Kidney epithelial cell (primary cell): ENCODE results near the gene EPG5. TPM values are rescaled to one million over a fixed set of nuclear protein-coding genes. Genes with fewer than 3 reads are reported as not detected.

Experiments used
- DNase-seq: peaks from one replicate; pipeline ENCODE4 v3.0.0-alpha.2; 2010; ENCODE audit warnings: low read depth
- H3K27me3 ChIP-seq: 2 replicates; pipeline ENCODE4 v1.6.0; 2011; ENCODE audit warnings: low read length; ENCODE audit not compliant: control insufficient read depth, insufficient read depth
- H3K36me3 ChIP-seq: 2 replicates; pipeline ENCODE4 v1.5.1; 2011; ENCODE audit warnings: low read length; ENCODE audit not compliant: control insufficient read depth, insufficient read depth
- H3K4me3 ChIP-seq: 2 replicates; pipeline ENCODE4 v1.5.1; 2011; ENCODE audit warnings: low read depth, mild to moderate bottlenecking, control low read depth, low read length
- CTCF ChIP-seq: IDR thresholded peaks from 2 replicates; pipeline ENCODE4 v1.5.1; 2011; ENCODE audit warnings: mild to moderate bottlenecking, moderate library complexity, low read length, control low read depth, inconsistent platforms; ENCODE audit not compliant: insufficient read depth, poor library complexity, severe bottlenecking
- total RNA-seq: library from RNA; depleted of rRNA; stranded (reverse); fragments of >200 nt; gene quantifications from 2 replicates; pipeline ENCODE4 v1.2.3, GENCODE V29; 2015

EPG5 gene
- total RNA-seq, 1 donor from 2014 or later, result 38.2 TPM

GRCh38 chr18:45895339-45895738 lies 71.8 kb downstream of the EPG5 start:
- DNase-seq, result no peak
- TF ChIP-seq CTCF, result no peak
- Histone ChIP-seq H3K27me3 (no peaks in the 10 kb centered on the region), H3K36me3 (no peaks in the 10 kb centered on the region), H3K4me3 (no peak overlapping the region)

GRCh38 chr18:45894818-45895217 lies 72.3 kb downstream of the EPG5 start:
- H3K36me3 ChIP-seq, result no peaks in the 10 kb centered on the region
- H3K27me3 ChIP-seq, result no peaks in the 10 kb centered on the region
- no peak overlapping the region for H3K4me3 ChIP-seq
- no peak for DNase-seq
- no peak for TF ChIP-seq CTCF

GRCh38 chr18:45891806-45892205 lies 75.3 kb downstream of the EPG5 start:
- no peak overlapping the region for H3K4me3 ChIP-seq
- H3K36me3 ChIP-seq, result no peaks in the 10 kb centered on the region
- no peak for DNase-seq
- no peak for TF ChIP-seq CTCF
- H3K27me3 ChIP-seq, result no peaks in the 10 kb centered on the region

GRCh38 chr18:45890606-45891005 lies 76.5 kb downstream of the EPG5 start:
- no peak for TF ChIP-seq CTCF
- Histone ChIP-seq H3K36me3 (no peaks in the 10 kb centered on the region), H3K4me3 (no peak overlapping the region), H3K27me3 (no peaks in the 10 kb centered on the region)
- DNase-seq, result no peak

GRCh38 chr18:45889419-45890064 lies 77.6 kb downstream of the EPG5 start:
- H3K36me3 ChIP-seq, result no peaks in the 10 kb centered on the region

More at GRCh38 chr18:45889419-45890064, 77.6 kb downstream of the EPG5 start:
- Histone ChIP-seq H3K4me3 (no peak overlapping the region), H3K27me3 (no peaks in the 10 kb centered on the region)
- no peak for TF ChIP-seq CTCF
- no peak for DNase-seq
